Choroid plexus epithelial cell (primary cell): ENCODE data around the gene ICE1.
"Not testable (repeated sequence)": the region's sequence is repeated elsewhere in the genome, so short reads cannot be mapped to it uniquely, and the experiment has no call there.

Experiments used
- DNase-seq: peaks from one replicate; pipeline ENCODE4 v3.0.0-alpha.2; 2010; ENCODE audit warnings: low read depth
- H3K4me3 ChIP-seq: 2 replicates; pipeline ENCODE4 v1.5.1; 2011; ENCODE audit warnings: low read depth, mild to moderate bottlenecking, control low read depth, low read length, moderate library complexity
- CTCF ChIP-seq: conservative IDR thresholded peaks from 2 replicates; pipeline ENCODE4 v1.5.1; 2011; ENCODE audit warnings: low read depth, mild to moderate bottlenecking, control low read depth, inconsistent platforms, low read length, moderate library complexity

ICE1 gene

GRCh38 chr5:5499442-5499841, 77.0 kb downstream of the ICE1 start:
- no peak overlapping the region for H3K4me3 ChIP-seq
- DNase-seq: no peak
- TF ChIP-seq CTCF: no peak

- no peak for DNase-seq
- H3K4me3 ChIP-seq: no peak overlapping the region
- TF ChIP-seq CTCF: no peak
These were observed 81.8 kb downstream of the ICE1 start for GRCh38 chr5:5504325-5504724.

GRCh38 chr5:5505815-5506214, 83.3 kb downstream of the ICE1 start:
- no peak for DNase-seq
- H3K4me3 ChIP-seq: no peak overlapping the region
- no peak for TF ChIP-seq CTCF

GRCh38 chr5:5508391-5508790, 85.9 kb downstream of the ICE1 start:
- no peak overlapping the region for H3K4me3 ChIP-seq
- no peak for DNase-seq
- TF ChIP-seq CTCF: no peak

GRCh38 chr5:5511904-5512416, 89.5 kb downstream of the ICE1 start:
- no peak for TF ChIP-seq CTCF
- H3K4me3 ChIP-seq: no peak overlapping the region
- no peak for DNase-seq

- no peak overlapping the region for H3K4me3 ChIP-seq
- no peak for TF ChIP-seq CTCF
- no peak for DNase-seq
These were observed 90.1 kb downstream of the ICE1 start for GRCh38 chr5:5512543-5512942.

- not testable (repeated sequence) for DNase-seq, H3K4me3 ChIP-seq
These were observed 98.1 kb downstream of the ICE1 start for GRCh38 chr5:5520622-5521021.

GRCh38 chr5:5521029-5521428, 98.6 kb downstream of the ICE1 start:
- no peak for DNase-seq
- no peak overlapping the region for H3K4me3 ChIP-seq
- no peak for TF ChIP-seq CTCF
